Naive thymus-derived CD4-positive, alpha-beta T cell (primary cell): ENCODE results near the gene NLGN2. TPM values are rescaled to one million over a fixed set of nuclear protein-coding genes. Genes with fewer than 3 reads are reported as not detected.
A peak's percentile ranks its signal among the peaks of the same experiment; 100 is the strongest.

Source experiments
- ATAC-seq: fragments of 150-1000 bp; cut with Tn5 transposase; 2 replicates; pipeline ENCODE4 v1.10.0; 2021; ENCODE audit warnings: mild to moderate bottlenecking, moderate library complexity
- CTCF ChIA-PET: fragments of 350-600 bp; sonication (Branson Sonifier 250); formaldehyde crosslinking; loops from one replicate; lab custom pipeline; 2021; ENCODE audit warnings: antibody characterized with exemption; lab: Charles Lee
- POLR2A ChIA-PET: fragments of 350-600 bp; sonication (Branson Sonifier 250); formaldehyde crosslinking; loops from one replicate; lab custom pipeline; 2021; ENCODE audit warnings: antibody characterized with exemption, inconsistent platforms; lab: Charles Lee
- DNase-seq, 9 donors: peaks; one replicate each; pipeline versions ENCODE4 v3.0.0 to v3.0.0-alpha.2; 2020 to 2022; ENCODE audit warnings: mixed read lengths in 1 of 9
- H3K27ac ChIP-seq: one replicate; pipeline ENCODE4 v1.7.0; 2013; ENCODE audit warnings: mild to moderate bottlenecking, low read depth, low read length, moderate library complexity
- H3K27me3 ChIP-seq, 2 donors: one replicate each; pipeline ENCODE4 v1.7.0; 2013; ENCODE audit warnings: low read length in 2 of 2, mild to moderate bottlenecking in 2 of 2, moderate library complexity in 2 of 2; ENCODE audit not compliant: control insufficient read depth in 2 of 2, insufficient read depth in 2 of 2
- H3K36me3 ChIP-seq, 3 experiments: 1 replicate in 2 of 3; 2 replicates in 1 of 3; pipeline ENCODE4 v1.7.0; 2013; ENCODE audit warnings: low read length in 3 of 3, mild to moderate bottlenecking in 3 of 3, moderate library complexity in 1 of 3; ENCODE audit not compliant: insufficient read depth in 3 of 3, control insufficient read depth in 2 of 3
- H3K4me1 ChIP-seq, 2 donors: one replicate each; pipeline ENCODE4 v1.7.0; 2013; ENCODE audit warnings: low read length in 2 of 2, mild to moderate bottlenecking in 2 of 2, moderate library complexity in 1 of 2; ENCODE audit not compliant: control insufficient read depth in 2 of 2, insufficient read depth in 2 of 2
- H3K4me3 ChIP-seq: 2 replicates; pipeline ENCODE4 v1.7.0; 2013; ENCODE audit warnings: mild to moderate bottlenecking, low read length
- H3K9me3 ChIP-seq, 3 experiments: 1 replicate in 2 of 3; 2 replicates in 1 of 3; pipeline ENCODE4 v1.7.0; 2013; ENCODE audit warnings: low read length in 3 of 3; ENCODE audit not compliant: control insufficient read depth in 2 of 3
- H3K27ac Mint-ChIP-seq, 9 donors: one replicate each; pipeline ENCODE4 v1.8.0; 2020 to 2022; ENCODE audit warnings: mixed read lengths in 9 of 9, mild to moderate bottlenecking in 8 of 9, moderate library complexity in 5 of 9, inconsistent platforms in 2 of 9
- H3K27me3 Mint-ChIP-seq, 5 donors: one replicate each; pipeline ENCODE4 v1.8.0; 2021 to 2022; ENCODE audit warnings: mixed read lengths in 5 of 5, mild to moderate bottlenecking in 1 of 5
- H3K36me3 Mint-ChIP-seq, 5 donors: one replicate each; pipeline ENCODE4 v1.8.0; 2020 to 2022; ENCODE audit warnings: mixed read lengths in 5 of 5, mild to moderate bottlenecking in 3 of 5, inconsistent platforms in 1 of 5
- H3K4me1 Mint-ChIP-seq, 7 donors: one replicate each; pipeline ENCODE4 v1.8.0; 2020 to 2022; ENCODE audit warnings: mixed read lengths in 7 of 7, mild to moderate bottlenecking in 3 of 7, inconsistent platforms in 1 of 7
- H3K4me3 Mint-ChIP-seq, 10 donors: one replicate each; pipeline ENCODE4 v1.8.0; 2020 to 2022; ENCODE audit warnings: mild to moderate bottlenecking in 10 of 10, mixed read lengths in 10 of 10, moderate library complexity in 6 of 10, inconsistent platforms in 2 of 10
- H3K9me3 Mint-ChIP-seq, 11 donors: one replicate each; pipeline ENCODE4 v1.8.0; 2020 to 2022; ENCODE audit warnings: mixed read lengths in 11 of 11, mild to moderate bottlenecking in 4 of 11, inconsistent platforms in 1 of 11, moderate library complexity in 1 of 11
- intact Hi-C, 2 donors: fragments of 100-400 bp; cut with micrococcal nuclease; formaldehyde crosslinking; loops; one replicate each; pipeline ENCODE4 v1.15.1; 2023
- polyA plus RNA-seq, 2 donors: library from polyadenylated mRNA; unstranded; fragments of 300-500 nt; fragmentation: Illumina TruSeq; gene quantifications; one replicate each; pipeline ENCODE4 v1.2.3, GENCODE V29; 2021
- total RNA-seq, 6 experiments: library from RNA in 5 of 6; stranded (reverse) in 5 of 6; gene quantifications; 1 replicate in 5 of 6; 2 replicates in 1 of 6; pipeline ENCODE4 v1.2.3 and lab custom pipeline; 2021 to 2026

Gene NLGN2
- total and polyA plus RNA-seq, 7 experiments from 2014 or later, result 0.20 to 17.8 (median 8.6) TPM

DNA sequence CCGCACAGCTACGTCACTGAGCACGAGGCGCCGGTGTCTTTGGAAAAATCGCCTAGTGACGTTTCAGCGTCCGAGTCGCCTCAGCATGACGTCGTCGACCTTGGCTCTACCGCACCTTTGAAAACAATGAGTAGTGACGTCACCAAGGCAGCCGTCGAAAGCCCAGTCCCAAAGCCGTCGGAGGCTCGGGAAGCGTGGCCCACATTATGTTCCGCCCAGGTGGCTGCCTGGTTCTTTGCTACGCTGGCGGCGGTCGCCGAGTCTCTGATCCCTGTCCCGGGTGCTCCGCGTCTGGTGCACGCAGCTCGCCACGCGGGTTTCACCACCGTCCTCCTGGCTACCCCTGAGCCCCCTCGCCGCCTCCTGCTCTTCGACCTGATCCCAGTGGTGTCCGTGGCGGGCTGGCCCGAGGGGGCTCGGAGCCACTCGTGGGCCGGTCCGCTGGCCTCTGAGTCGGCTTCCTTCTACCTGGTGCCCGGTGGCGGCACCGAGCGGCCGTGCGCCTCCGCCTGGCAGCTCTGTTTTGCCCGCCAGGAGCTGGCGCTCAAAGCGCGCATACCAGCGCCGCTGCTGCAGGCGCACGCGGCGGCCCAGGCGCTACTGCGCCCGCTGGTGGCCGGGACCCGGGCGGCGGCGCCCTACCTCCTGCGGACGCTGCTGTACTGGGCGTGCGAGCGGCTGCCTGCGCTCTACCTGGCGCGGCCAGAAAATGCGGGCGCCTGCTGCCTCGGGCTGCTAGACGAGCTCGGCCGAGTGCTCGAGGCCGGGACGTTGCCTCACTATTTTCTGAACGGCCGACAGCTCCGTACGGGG, 29.1 kb downstream of the NLGN2 start:
- ATAC-seq (peak; percentile 75), DNase-seq (peak; percentile 75 to 87 (median 84))
- Mint-ChIP-seq H3K4me3 (peak overlapping the region; percentile 86 to 96 (median 94)), H3K9me3 (peaks cover 0 to 3% (median 0%) of the 10 kb centered on the region in 11 donors), H3K27me3 (peaks cover 21 to 28% (median 25%) of the 10 kb centered on the region in 5 donors), H3K4me1 (peaks cover 28 to 47% (median 37%) of the 10 kb centered on the region in 7 donors), H3K27ac (peak overlapping the region; percentile 89 to 97 (median 95)), H3K36me3 (peaks cover 0 to 12% (median 0%) of the 10 kb centered on the region in 5 donors)
- Histone ChIP-seq H3K36me3 (no peaks in the 10 kb centered on the region), H3K9me3 (no peaks in the 10 kb centered on the region), H3K27ac (peak overlapping the region; percentile 83), H3K4me1 (peaks cover 16 to 47% of the 10 kb centered on the region in 2 donors), H3K4me3 (peak overlapping the region; percentile 65), H3K27me3 (peaks cover 12 to 14% of the 10 kb centered on the region in 2 donors)
- ChIA-PET POLR2A (interaction anchor here (0.5 to 5.3 kb wide), 35 partner anchors 10 to 250 kb away, joined by 3 to 116 read pairs (median 9); partner anchors contain the start of genes ACAP1, ATP1B2, CHRNB1 and FXR2), CTCF (interaction anchor here (0.6 to 5.2 kb wide), 33 partner anchors 9 to 251 kb away, joined by 3 to 67 read pairs (median 6); partner anchors contain the start of genes ACAP1, CD68, KCTD11 and MPDU1)
- intact Hi-C loops, result loop anchor here (1.0 to 10.0 kb wide), 8 partner anchors 42 to 422 kb away; partner anchors contain the start of genes CTDNEP1 (in 1 of the 2), ELP5 (in 1 of the 2), RNASEK (in 1 of the 2) and SENP3 (in 1 of the 2)

DNA sequence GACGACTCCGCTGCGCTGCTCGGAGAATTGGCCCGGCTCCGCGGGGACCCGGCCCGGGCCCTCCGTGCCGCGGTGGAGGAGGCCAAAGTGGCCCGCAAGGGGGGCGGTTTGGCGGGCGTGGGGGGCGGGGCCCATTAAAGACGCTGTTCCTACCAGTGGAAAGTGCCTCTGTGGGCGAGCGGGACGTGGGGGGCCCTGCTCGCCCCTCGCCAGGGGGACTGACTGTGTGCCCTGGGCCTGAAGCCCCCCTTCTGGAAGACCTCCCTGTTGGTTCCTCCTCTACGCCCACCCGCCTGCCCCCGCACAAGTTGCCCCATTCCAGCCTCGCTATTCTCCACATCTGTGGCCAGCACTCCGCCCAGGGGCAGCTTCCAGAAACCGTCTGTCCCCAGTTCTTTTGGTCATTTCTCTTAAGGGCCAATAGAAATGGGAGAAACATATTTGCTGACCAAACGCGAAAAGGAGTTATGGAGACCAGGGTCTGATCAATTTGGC, 29.8 kb downstream of the NLGN2 start:
- DNase-seq (peak in 1 of 9 donors; percentile 16), ATAC-seq (no peak)
- Histone ChIP-seq H3K9me3 (no peaks in the 10 kb centered on the region), H3K27ac (peak overlapping the region; percentile 27), H3K4me3 (peak overlapping the region; percentile 27), H3K27me3 (peaks cover 12 to 17% of the 10 kb centered on the region in 2 donors), H3K4me1 (peaks cover 16 to 47% of the 10 kb centered on the region in 2 donors), H3K36me3 (no peaks in the 10 kb centered on the region)
- intact Hi-C loops, result loop anchor here (1.0 to 10.0 kb wide), 8 partner anchors 41 to 423 kb away; partner anchors contain the start of genes CTDNEP1 (in 1 of the 2), ELP5 (in 1 of the 2), RNASEK (in 1 of the 2) and SENP3 (in 1 of the 2)
- Mint-ChIP-seq H3K4me3 (peak overlapping the region; percentile 76 to 96 (median 88)), H3K27me3 (peaks cover 25 to 35% (median 31%) of the 10 kb centered on the region in 5 donors), H3K36me3 (peaks cover 0 to 16% (median 0%) of the 10 kb centered on the region in 5 donors), H3K9me3 (peaks cover 0 to 3% (median 0%) of the 10 kb centered on the region in 11 donors), H3K4me1 (peaks cover 28 to 47% (median 39%) of the 10 kb centered on the region in 7 donors), H3K27ac (peak overlapping the region in 5 of 9 donors; percentile 76 to 84 (median 83))
- POLR2A ChIA-PET, result interaction anchor here (0.9 to 5.3 kb wide), 28 partner anchors 9 to 249 kb away, joined by 3 to 116 read pairs (median 12); partner anchors contain the start of genes ACAP1, ATP1B2, CHRNB1 and GPS2
- CTCF ChIA-PET, result interaction anchor here (0.9 to 5.2 kb wide), 22 partner anchors 8 to 249 kb away, joined by 3 to 67 read pairs (median 8); partner anchors contain the start of genes ACAP1, KCTD11, MPDU1 and NEURL4

DNA sequence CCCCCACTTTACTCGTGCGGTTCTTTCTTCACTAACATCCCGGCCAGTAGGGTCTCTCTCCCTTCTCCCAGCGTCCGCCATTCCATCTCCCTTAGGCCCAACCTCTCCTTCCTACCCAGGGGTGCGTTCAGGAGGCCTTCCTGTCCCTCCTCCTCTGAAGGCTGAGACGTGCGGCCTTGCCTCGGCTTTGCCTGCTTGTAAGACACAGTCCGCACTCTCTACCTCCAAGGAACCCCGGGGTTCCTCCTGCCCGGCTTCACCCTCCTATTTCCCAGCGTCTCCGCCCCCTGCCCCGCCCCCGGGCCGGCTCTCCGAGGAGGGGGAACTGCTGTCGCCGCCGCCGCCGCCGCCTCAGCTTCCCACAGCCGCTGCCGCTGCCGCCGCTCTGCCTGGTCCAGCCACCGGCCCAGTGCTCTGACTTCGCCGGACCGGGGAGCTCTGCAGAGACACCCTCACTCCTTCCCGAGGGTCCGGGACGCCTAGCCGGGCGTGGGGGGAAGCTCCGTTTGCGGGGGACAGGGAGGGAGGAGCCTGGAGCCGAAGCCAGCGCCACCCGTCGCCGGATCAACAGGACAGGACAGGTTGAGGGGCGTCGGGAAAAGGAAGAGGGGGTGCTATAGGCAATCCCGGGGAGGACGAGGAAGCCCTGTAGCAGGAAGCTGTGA, 30.4 kb downstream of the NLGN2 start:
- Mint-ChIP-seq H3K27me3 (peaks cover 25 to 41% (median 35%) of the 10 kb centered on the region in 5 donors), H3K9me3 (peaks cover 0 to 3% (median 0%) of the 10 kb centered on the region in 11 donors), H3K36me3 (peaks cover 0 to 22% (median 0%) of the 10 kb centered on the region in 5 donors), H3K27ac (peak overlapping the region in 7 of 9 donors; percentile 33 to 88 (median 83)), H3K4me3 (peak overlapping the region; percentile 76 to 96 (median 86)), H3K4me1 (peaks cover 28 to 47% (median 40%) of the 10 kb centered on the region in 7 donors)
- Histone ChIP-seq H3K4me1 (peaks cover 16 to 47% of the 10 kb centered on the region in 2 donors), H3K27ac (peak overlapping the region; percentile 42), H3K9me3 (no peaks in the 10 kb centered on the region), H3K4me3 (peak overlapping the region; percentile 36), H3K27me3 (peaks cover 12 to 17% of the 10 kb centered on the region in 2 donors), H3K36me3 (no peaks in the 10 kb centered on the region)
- CTCF ChIA-PET, result interaction anchor here (0.7 to 5.2 kb wide), 6 partner anchors 15 to 151 kb away, joined by 3 to 67 read pairs (median 10); partner anchors contain the start of genes KCTD11 and TMEM95
- intact Hi-C loops, result loop anchor here (1.0 to 10.0 kb wide), 8 partner anchors 40 to 423 kb away; partner anchors contain the start of genes CTDNEP1 (in 1 of the 2), ELP5 (in 1 of the 2), RNASEK (in 1 of the 2) and SENP3 (in 1 of the 2)
- DNase-seq (peak; percentile 36 to 83 (median 54)), ATAC-seq (no peak)
- POLR2A ChIA-PET, result interaction anchor here (0.8 to 5.3 kb wide), 10 partner anchors 8 to 249 kb away, joined by 3 to 116 read pairs (median 4); partner anchors contain the start of genes CHRNB1, MPDU1, POLR2A and SLC35G6

DNA sequence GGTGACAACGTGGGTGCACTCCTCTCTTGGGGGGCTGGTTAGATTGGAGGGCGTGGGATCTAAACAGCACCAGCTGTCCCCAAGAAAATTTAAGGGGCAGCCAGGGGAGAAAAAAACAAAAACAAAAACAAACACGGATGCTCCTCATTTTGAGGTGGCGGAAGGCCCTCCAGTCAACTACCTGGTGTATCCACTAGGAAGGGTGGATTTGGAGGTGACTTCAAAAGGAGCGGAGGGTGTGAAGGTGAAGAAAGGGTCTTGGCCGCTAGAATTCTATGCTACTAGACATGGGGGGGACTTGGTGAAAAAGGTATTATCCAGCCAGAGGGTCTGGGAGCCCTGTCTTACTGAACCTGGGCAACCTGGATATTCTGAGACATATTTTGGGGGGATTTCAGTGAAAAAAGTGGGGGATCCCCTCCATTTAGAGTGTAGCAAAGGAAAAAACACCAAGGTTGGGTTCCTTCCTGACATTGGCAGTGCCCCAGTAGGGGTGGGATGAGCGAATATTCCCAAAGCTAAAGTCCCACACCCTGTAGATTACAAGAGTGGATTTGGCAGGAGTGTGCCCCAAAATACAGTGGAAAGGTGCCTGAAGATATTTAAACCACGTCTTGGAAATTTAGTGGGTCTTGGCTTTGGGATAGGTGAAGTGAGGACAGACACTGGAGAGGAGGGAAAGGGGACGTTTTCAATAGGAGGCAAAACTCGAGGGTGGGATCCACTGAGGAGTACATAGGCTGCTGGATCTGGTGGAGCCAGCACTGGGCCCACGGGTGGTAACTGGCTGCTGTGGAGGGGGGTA, 31.2 kb downstream of the NLGN2 start:
- H3K9me3 Mint-ChIP-seq, result peaks cover 0 to 3% (median 0%) of the 10 kb centered on the region in 11 donors
- ChIA-PET POLR2A (interaction anchor here (0.7 to 5.3 kb wide), 10 partner anchors 7 to 248 kb away, joined by 3 to 116 read pairs (median 18); partner anchors contain the start of genes CHRNB1, MPDU1, POLR2A and SLC35G6), CTCF (interaction anchor here (0.7 to 5.2 kb wide), 5 partner anchors 15 to 150 kb away, joined by 3 to 67 read pairs (median 16); partner anchors contain the start of genes KCTD11 and TMEM95)
- peaks cover 12 to 17% of the 10 kb centered on the region in 2 donors for H3K27me3 ChIP-seq
- H3K9me3 ChIP-seq, result no peaks in the 10 kb centered on the region
- peaks cover 28 to 47% (median 40%) of the 10 kb centered on the region in 7 donors for H3K4me1 Mint-ChIP-seq
- peak overlapping the region; percentile 36 for H3K4me3 ChIP-seq
- peak overlapping the region; percentile 76 to 96 (median 86) for H3K4me3 Mint-ChIP-seq
- peak overlapping the region in 8 of 9 donors; percentile 24 to 76 (median 68) for H3K27ac Mint-ChIP-seq
- no peaks in the 10 kb centered on the region for H3K36me3 ChIP-seq
- no peak for ATAC-seq
- peaks cover 0 to 29% (median 0%) of the 10 kb centered on the region in 5 donors for H3K36me3 Mint-ChIP-seq
- H3K4me1 ChIP-seq, result peaks cover 16 to 47% of the 10 kb centered on the region in 2 donors
- intact Hi-C loops, result loop anchor here (5.0 to 10.0 kb wide), 3 partner anchors 187 to 424 kb away; partner anchors contain the start of genes CTDNEP1 (in 1 of the 2), ELP5 (in 1 of the 2) and RNASEK (in 1 of the 2)
- H3K27me3 Mint-ChIP-seq, result peaks cover 27 to 46% (median 42%) of the 10 kb centered on the region in 5 donors
- no peak for DNase-seq
- no peak overlapping the region for H3K27ac ChIP-seq
